Left kidney (tissue), 2 donors: Measurements from ENCODE around the gene KRT5. TPM values are rescaled to one million over a fixed set of nuclear protein-coding genes. Genes with fewer than 3 reads are reported as not detected.

Experiments used
- DNase-seq: peaks from one replicate; pipeline ENCODE4 v3.0.0-alpha.2; 2013
- polyA plus RNA-seq: library from polyadenylated mRNA; unstranded; fragments of 120-200 nt; gene quantifications from one replicate; pipeline ENCODE4 v1.2.1, GENCODE V29; 2013; ENCODE audit not compliant: insufficient read length

KRT5 gene
- polyA plus RNA-seq, 1 donor, result 0.22 TPM

- DNase-seq, result no peak
These were observed 16.9 kb upstream of the KRT5 start for GRCh38 chr12:52537101-52537500.

- no peak for DNase-seq
These were observed 15.4 kb upstream of the KRT5 start for GRCh38 chr12:52535574-52535973.

DNA sequence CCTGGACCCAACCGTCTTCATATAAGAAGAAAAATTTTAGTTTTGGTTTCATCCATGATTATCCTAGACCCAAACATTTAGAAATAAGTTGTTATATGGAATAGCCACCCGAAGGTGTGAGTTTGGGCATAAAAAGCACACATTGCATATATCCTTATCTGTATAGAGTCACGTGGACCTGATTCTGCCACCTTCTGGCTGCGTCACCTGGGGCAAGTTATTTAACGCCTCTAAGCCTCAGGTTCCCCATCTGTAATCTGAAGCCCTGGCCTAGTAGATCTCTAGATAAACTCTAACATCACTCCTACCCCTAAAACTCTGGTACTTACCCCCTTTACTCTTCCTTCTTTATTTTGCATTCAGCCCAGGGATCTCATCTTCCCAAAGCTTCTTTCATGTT, 14.3 kb upstream of the KRT5 start:
- no peak for DNase-seq

DNA sequence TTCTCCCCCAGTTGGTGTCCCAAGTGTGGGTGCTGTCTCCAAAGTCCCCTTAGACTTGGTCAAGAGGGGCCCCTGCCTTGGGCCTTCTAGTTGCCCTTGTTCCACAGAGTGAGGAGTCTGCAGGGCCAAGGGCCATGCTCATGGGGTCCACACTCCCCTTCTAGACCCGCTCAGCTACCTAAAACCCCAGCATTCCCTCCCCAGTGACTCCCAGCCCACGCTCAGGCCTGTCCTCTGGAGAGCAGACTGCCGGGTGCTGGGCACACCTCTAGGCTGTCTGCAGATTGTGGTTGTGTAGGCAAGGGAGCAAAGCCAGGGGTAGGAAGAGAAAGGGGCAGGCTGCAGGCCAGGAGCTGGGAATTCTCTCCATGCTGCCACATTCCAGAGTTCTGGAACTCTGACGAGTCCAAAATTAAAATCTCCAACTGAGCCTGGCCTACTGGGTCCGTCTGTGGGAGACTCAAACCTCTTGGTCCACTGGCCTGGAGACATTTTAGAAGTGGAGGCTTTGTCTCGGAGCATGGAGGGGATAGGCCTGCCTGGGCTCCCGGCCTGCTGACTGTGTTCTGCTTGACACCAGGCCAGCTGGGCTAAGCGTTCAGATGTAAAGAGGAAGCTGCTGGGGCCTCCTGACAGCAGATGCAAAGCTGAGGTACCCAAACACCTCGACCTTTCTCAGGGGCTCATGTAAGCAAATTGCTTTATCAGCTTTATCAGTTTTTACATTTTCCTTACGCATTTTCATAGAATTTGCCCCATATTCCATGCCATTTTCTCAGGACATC, 13.7 kb upstream of the KRT5 start:
- DNase-seq, result no peak

DNA sequence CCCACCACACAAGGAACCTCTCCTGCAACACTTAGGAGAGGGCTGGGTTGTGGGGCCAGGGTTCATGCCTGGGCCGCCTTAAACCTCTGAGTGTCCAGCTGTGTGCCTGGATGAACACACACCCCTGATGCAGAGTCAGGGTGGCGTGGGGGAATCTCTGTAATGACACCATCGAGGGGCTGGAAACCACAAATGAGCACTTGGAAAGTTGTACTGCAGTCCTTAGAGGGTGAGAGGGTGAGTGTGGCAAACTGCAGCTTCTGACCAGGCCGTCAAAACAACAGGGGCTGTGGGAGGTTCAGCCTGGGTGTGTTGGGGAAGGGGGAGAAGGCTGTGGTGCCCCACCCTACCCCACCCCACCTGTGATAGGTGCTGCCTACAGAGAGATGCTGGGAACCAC, 12.4 kb upstream of the KRT5 start:
- no peak for DNase-seq

DNA sequence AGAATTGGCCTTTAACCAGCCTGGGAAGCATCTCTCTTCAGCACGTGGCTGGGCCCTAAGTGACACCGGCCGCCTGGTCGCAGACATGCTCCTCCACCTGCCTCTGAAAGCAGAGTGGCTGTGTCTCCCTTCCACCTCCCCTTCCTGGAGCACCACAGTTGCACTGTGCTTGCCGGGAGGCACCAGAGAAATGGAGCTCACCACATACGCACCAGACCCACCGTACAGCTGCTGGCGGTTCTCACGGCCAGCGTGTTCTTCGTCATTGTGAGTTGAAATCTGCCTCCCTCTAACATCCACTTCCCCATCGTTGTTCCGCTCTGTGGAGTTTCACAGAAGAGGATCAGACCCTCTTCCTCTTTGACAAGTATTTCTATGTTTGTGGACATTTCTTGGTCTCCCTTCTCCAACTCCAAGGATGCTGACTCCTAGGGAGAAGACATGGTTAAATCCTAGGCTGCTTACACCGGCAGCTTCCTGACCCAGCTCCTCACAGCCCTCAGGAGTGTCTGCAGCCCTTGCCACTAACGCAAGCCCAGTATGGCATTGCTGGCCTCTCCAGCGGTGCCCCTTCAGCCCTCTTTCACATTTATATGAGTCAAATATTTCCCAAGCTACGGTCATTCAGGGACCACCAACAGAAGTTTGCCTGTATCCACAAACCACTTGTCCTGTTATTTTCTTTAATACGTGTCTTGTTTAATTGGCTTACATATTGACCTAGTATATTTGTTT, 11.5 kb upstream of the KRT5 start:
- DNase-seq, result no peak

- DNase-seq, result no peak
These were observed 10.7 kb upstream of the KRT5 start for GRCh38 chr12:52530905-52531304.

- no peak for DNase-seq
These were observed 10.2 kb upstream of the KRT5 start for GRCh38 chr12:52530366-52530765.

DNA sequence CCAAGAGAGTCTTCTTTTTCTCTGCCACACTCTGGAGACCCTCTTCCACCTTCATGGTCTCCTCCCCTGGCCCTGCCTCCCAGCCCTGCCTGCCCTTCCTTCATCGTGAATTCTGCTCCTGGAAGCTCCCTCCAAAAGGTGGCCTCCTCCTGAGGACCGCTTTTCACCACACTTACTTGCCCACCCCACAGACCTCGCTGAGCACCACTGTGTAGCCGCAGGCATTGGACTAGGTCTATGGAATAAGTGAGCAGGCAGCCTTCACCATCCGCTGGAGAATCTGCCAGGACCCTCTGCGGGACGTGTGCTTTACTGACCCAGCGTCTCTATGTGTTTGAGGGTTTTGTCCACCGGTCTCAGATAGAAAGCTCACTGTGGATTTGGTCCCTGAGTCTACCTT, 9.7 kb upstream of the KRT5 start:
- DNase-seq, result no peak

- DNase-seq, result no peak
These were observed 9.2 kb upstream of the KRT5 start for GRCh38 chr12:52529417-52529816.

GRCh38 chr12:52528641-52529143, 8.5 kb upstream of the KRT5 start:
- no peak for DNase-seq

GRCh38 chr12:52527121-52527800, 7.1 kb upstream of the KRT5 start:
- no peak for DNase-seq

- DNase-seq, result no peak
These were observed 6.3 kb upstream of the KRT5 start for GRCh38 chr12:52526511-52526951.

GRCh38 chr12:52525661-52526499, 5.7 kb upstream of the KRT5 start:
- DNase-seq, result no peak

- DNase-seq, result no peak
These were observed 4.9 kb upstream of the KRT5 start for GRCh38 chr12:52524898-52525591.

DNA sequence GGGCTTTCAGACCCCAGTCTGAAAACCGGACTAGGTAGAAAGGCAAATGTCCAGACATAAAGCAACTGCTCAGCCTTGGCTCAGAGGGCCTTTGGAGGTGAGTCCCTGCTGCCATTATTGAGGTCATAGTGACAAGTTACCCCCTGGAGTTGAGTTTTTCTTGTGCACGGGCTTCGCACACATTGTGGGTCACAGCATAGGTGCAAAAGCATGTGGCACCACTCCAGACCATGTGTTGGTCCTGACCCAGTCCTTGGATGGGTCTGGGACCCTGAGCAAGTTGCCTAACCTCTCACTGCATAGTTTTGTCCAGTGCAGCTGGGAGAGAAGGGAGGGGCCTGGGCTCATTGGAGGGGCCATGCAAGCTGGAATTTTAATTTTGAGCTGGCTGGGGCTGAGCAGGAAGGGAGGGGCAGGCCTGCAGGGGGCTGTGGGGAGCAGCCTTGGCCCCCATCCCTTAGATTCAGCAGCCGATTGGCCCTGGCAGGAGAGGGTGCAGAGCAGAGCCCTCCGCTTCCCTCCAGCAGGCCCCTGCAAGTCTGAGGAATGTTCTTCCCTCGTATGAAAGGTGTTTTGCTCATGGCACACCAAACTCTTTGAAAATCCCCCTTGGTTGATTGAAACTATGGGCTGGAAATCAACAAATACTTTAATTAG, 4.2 kb upstream of the KRT5 start:
- no peak for DNase-seq

GRCh38 chr12:52523824-52524223, 3.6 kb upstream of the KRT5 start:
- no peak for DNase-seq

- DNase-seq, result no peak
These were observed 2.3 kb upstream of the KRT5 start for GRCh38 chr12:52522346-52523011.

GRCh38 chr12:52521568-52522266, 1.5 kb upstream of the KRT5 start:
- DNase-seq, result no peak

GRCh38 chr12:52521175-52521567, 977 bp upstream of the KRT5 start:
- no peak for DNase-seq
